GM21619 (cell line): ENCODE data around the gene UBE2S.
"Not testable (repeated sequence)": the region's sequence is repeated elsewhere in the genome, so short reads cannot be mapped to it uniquely, and the experiment has no call there.

Experiments
- ATAC-seq: cut with Tn5 transposase; IDR thresholded peaks from one replicate; pipeline ENCODE4 v1.9.1; 2021; ENCODE audit not compliant: unreplicated experiment

Gene UBE2S

GRCh38 chr19:55440411-55441105 lies 33.0 kb upstream of the UBE2S start:
- ATAC-seq, result no peak

GRCh38 chr19:55439052-55439451 lies 31.5 kb upstream of the UBE2S start:
- ATAC-seq, result no peak

GRCh38 chr19:55437410-55437809 lies 29.8 kb upstream of the UBE2S start:
- ATAC-seq, result no peak

- no peak for ATAC-seq
Measured at GRCh38 chr19:55436847-55437246, 29.3 kb upstream of the UBE2S start.

GRCh38 chr19:55435020-55435419 lies 27.4 kb upstream of the UBE2S start:
- ATAC-seq, result no peak

- no peak for ATAC-seq
Measured at GRCh38 chr19:55434356-55434919, 26.9 kb upstream of the UBE2S start.

- no peak for ATAC-seq
Measured at GRCh38 chr19:55433292-55433691, 25.7 kb upstream of the UBE2S start.

GRCh38 chr19:55432241-55432959 lies 24.8 kb upstream of the UBE2S start:
- no peak for ATAC-seq

GRCh38 chr19:55431183-55431582 lies 23.6 kb upstream of the UBE2S start:
- ATAC-seq, result no peak

GRCh38 chr19:55426042-55426441 lies 18.5 kb upstream of the UBE2S start:
- no peak for ATAC-seq

- ATAC-seq, result no peak
Measured at GRCh38 chr19:55424518-55424917, 16.9 kb upstream of the UBE2S start.

GRCh38 chr19:55423225-55424005 lies 15.8 kb upstream of the UBE2S start:
- no peak for ATAC-seq

GRCh38 chr19:55421281-55421680 lies 13.7 kb upstream of the UBE2S start:
- not testable (repeated sequence) for ATAC-seq

GRCh38 chr19:55419624-55420236 lies 12.1 kb upstream of the UBE2S start:
- ATAC-seq, result no peak

GRCh38 chr19:55419103-55419502 lies 11.5 kb upstream of the UBE2S start:
- ATAC-seq, result no peak

- no peak for ATAC-seq
Measured at GRCh38 chr19:55418185-55418584, 10.6 kb upstream of the UBE2S start.

GRCh38 chr19:55410168-55410567 lies 2.6 kb upstream of the UBE2S start:
- no peak for ATAC-seq

GRCh38 chr19:55409179-55409578 lies 1.6 kb upstream of the UBE2S start:
- not testable (repeated sequence) for ATAC-seq

GRCh38 chr19:55408533-55408872 lies 915 bp upstream of the UBE2S start:
- no peak for ATAC-seq

- ATAC-seq, result peak; percentile 83
Measured at GRCh38 chr19:55407800-55408532, 378 bp upstream of the UBE2S start.
